Right atrium auricular region (tissue), 2 donors: ENCODE measurements around the gene CADPS. TPM values are rescaled to one million over a fixed set of nuclear protein-coding genes. Genes with fewer than 3 reads are reported as not detected.

ENCODE experiments used
- DNase-seq: peaks from one replicate; pipeline ENCODE4 v3.0.0-alpha.2; 2019; ENCODE audit warnings: low spot score
- H3K27ac ChIP-seq, 2 donors: fragments of 200-600 bp; sonication (generic); 1 replicate in 1 of 2; 2 replicates in 1 of 2; pipeline ENCODE4 v1.5.1; 2016 to 2019
- H3K27me3 ChIP-seq, 2 donors: fragments of 200-600 bp; sonication (generic); one replicate each; pipeline versions ENCODE4 v1.5.1 to v1.6.0; 2017 to 2019
- H3K36me3 ChIP-seq: fragments of 200-600 bp; sonication (generic); one replicate; pipeline ENCODE4 v1.5.1; 2016
- H3K4me1 ChIP-seq, 2 donors: fragments of 200-600 bp; sonication (generic); one replicate each; pipeline versions ENCODE4 v1.5.1 to v1.6.0; 2017 to 2019
- H3K4me3 ChIP-seq, 2 donors: fragments of 200-600 bp; sonication (generic); 1 replicate in 1 of 2; 2 replicates in 1 of 2; pipeline ENCODE4 v1.5.1; 2017 to 2019; ENCODE audit warnings: mild to moderate bottlenecking in 1 of 2, moderate library complexity in 1 of 2
- H3K9me3 ChIP-seq, 2 donors: fragments of 200-600 bp; sonication (generic); one replicate each; pipeline ENCODE4 v1.5.1; 2019
- total RNA-seq, 2 donors: library from RNA; depleted of rRNA; stranded (reverse); fragments of >200 nt; gene quantifications; one replicate each; pipeline ENCODE4 v1.1.0, GENCODE V29; 2016
- TF ChIP-seq, protein P1 (sequence below), 2 donors: fragments of 200-600 bp; sonication (generic); IDR thresholded peaks; one replicate each; pipeline ENCODE4 v1.5.1; 2019; ENCODE audit warnings: antibody characterized with exemption in 2 of 2

Gene CADPS
- total RNA-seq, 2 donors from 2014 or later, result 16.1 to 48.2 TPM

DNA sequence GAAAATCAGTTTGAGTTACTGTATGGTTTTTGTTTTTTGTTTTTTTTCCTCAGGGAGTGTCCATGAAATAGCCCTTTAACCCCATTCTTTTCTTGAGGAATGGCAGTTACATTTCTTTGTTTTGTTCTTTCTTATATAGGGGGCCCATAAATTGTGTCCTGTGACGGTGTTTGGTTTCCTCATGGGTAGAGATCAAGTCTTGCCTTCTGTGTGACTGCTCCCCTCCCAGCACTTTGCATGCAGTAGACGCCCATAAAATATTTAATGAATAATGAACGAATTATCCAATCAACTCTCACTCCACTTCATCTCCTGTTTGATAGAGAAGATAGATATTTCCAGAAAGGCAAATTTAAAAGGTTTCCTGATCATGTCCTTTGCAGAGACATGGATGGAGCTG lies 78.1 kb downstream of the CADPS start:
- no peaks in the 10 kb centered on the region for H3K27me3 ChIP-seq
- no peak overlapping the region for H3K4me3 ChIP-seq
- no peak for DNase-seq
- no peaks in the 10 kb centered on the region for H3K9me3 ChIP-seq
- H3K36me3 ChIP-seq, result no peaks in the 10 kb centered on the region
- no peaks in the 10 kb centered on the region for H3K4me1 ChIP-seq
- no peak overlapping the region for H3K27ac ChIP-seq
- TF ChIP-seq, protein P1, sequence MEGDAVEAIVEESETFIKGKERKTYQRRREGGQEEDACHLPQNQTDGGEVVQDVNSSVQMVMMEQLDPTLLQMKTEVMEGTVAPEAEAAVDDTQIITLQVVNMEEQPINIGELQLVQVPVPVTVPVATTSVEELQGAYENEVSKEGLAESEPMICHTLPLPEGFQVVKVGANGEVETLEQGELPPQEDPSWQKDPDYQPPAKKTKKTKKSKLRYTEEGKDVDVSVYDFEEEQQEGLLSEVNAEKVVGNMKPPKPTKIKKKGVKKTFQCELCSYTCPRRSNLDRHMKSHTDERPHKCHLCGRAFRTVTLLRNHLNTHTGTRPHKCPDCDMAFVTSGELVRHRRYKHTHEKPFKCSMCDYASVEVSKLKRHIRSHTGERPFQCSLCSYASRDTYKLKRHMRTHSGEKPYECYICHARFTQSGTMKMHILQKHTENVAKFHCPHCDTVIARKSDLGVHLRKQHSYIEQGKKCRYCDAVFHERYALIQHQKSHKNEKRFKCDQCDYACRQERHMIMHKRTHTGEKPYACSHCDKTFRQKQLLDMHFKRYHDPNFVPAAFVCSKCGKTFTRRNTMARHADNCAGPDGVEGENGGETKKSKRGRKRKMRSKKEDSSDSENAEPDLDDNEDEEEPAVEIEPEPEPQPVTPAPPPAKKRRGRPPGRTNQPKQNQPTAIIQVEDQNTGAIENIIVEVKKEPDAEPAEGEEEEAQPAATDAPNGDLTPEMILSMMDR (IDR thresholded peaks at IDR 0.05), result no peak

DNA sequence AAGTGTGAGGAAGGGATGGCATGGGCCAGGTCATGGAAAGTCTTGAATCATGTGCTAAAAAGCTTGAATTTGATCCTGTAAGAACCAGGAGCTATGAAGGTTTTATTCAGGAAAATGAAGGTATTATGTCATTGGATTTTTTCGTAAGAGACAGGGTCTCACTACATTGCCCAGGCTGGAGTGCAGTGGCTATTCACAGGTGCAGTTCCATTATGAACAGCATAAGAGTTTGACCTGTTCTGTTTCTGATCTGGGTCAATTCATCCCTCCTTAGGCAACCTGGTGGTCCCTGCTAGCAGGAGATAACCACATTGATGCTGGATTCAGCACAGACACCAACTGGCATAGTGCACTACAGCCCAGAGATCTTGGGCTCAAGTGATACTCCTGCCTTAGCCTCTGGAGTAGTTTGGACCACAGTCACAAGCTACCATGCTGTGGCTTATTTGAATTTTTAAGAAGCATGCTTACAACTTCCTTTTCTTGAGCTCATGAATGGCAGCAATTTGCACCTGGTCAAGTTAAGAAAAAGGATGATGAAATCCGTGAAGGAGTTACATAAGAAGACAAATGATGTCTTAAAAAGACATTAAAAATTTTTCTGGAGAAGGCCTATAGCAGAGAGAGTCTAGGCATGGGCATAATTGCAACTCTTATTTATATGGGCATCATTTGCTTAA lies 79.1 kb downstream of the CADPS start:
- TF ChIP-seq, protein P1 (IDR thresholded peaks at IDR 0.05), result no peak
- no peak overlapping the region for H3K27ac ChIP-seq
- no peak for DNase-seq
- H3K4me3 ChIP-seq, result no peak overlapping the region
- H3K36me3 ChIP-seq, result no peaks in the 10 kb centered on the region
- H3K27me3 ChIP-seq, result no peaks in the 10 kb centered on the region
- no peaks in the 10 kb centered on the region for H3K9me3 ChIP-seq
- no peaks in the 10 kb centered on the region for H3K4me1 ChIP-seq

DNA sequence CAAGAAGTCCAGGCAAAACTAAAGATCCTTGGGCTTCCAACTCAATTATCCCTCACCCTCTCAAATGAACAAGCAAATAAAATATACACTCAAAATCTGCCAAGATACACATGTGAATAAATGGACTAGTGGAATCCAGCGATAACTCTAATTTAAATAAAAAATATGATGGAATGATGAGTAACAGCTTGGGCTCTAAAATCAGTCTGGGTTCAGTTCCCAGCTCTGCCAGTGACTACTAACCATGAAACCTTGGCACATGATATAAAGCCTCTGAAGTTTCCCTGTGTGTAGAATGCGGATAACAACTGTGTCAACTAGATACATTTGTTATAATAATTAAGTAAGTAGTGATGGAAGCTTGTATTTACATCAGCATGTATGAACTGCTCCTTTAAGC lies 81.3 kb downstream of the CADPS start:
- no peak for DNase-seq
- Histone ChIP-seq H3K4me3 (no peak overlapping the region), H3K27me3 (no peaks in the 10 kb centered on the region), H3K27ac (no peak overlapping the region), H3K36me3 (no peaks in the 10 kb centered on the region), H3K9me3 (no peaks in the 10 kb centered on the region), H3K4me1 (no peaks in the 10 kb centered on the region)
- TF ChIP-seq, protein P1 (IDR thresholded peaks at IDR 0.05), result no peak

DNA sequence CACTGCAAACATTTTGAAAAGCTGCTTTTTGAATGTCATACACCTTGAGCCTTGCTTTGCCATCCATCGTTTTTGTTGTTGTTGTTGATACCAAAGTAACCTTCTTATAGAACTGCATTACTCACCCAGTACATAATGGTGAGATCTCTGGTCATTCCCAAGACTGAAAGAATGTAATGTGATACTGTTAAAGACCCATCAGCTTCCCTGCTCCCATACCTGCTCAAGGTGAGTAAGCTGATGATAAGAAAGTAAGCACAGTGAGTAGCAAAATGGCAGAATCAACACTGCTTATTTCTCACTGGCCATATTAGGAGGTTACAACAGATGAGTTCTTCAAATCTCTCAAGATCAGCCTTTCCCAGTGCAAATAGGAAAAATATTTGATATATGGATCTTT lies 89.8 kb downstream of the CADPS start:
- no peak for DNase-seq
- no peaks in the 10 kb centered on the region for H3K9me3 ChIP-seq
- H3K4me1 ChIP-seq, result no peaks in the 10 kb centered on the region
- H3K36me3 ChIP-seq, result no peaks in the 10 kb centered on the region
- H3K4me3 ChIP-seq, result no peak overlapping the region
- H3K27ac ChIP-seq, result no peak overlapping the region
- no peaks in the 10 kb centered on the region for H3K27me3 ChIP-seq
- TF ChIP-seq, protein P1 (IDR thresholded peaks at IDR 0.05), result no peak

DNA sequence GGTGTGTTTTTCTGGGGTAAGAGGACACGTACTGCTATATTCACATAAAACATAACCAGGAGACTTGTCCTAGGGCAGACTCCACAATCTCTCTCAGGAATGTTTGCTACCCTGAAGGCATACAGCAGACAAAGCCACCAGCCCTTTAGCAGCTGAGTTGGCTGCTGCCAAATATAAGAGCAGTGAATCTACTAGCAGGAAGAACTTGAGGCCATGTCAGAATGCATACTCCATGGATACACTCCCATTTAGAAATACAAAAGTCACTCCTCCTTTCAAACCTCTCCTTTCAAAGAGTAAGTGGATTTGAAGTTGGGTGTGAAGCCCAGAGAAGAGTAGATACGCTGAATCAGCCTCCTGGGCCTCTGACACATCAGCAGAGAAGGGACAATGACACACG lies 94.1 kb downstream of the CADPS start:
- no peak for DNase-seq
- Histone ChIP-seq H3K4me1 (no peaks in the 10 kb centered on the region), H3K36me3 (no peaks in the 10 kb centered on the region), H3K9me3 (no peaks in the 10 kb centered on the region), H3K27me3 (no peaks in the 10 kb centered on the region), H3K27ac (no peak overlapping the region), H3K4me3 (no peak overlapping the region)
- TF ChIP-seq, protein P1 (IDR thresholded peaks at IDR 0.05), result no peak

DNA sequence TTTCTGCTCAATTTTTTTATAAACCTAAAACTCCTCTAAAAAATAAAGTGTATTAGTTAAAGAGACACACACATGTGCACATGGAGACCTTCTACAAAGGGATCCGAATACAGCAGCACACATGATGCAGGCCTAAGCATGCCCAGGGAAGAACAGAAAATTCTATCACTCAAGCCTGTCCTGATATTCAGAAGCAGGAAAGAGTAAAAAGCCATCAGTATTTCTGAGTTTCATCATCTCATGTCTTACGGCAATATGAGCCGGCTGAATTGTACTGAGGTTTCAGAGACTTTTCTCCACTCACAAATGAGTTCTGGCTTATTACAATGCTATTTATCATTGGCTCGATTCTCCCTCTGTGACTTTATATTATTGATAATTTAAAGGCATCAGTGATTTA lies 97.5 kb downstream of the CADPS start:
- Histone ChIP-seq H3K27ac (no peak overlapping the region), H3K4me3 (no peak overlapping the region), H3K27me3 (no peaks in the 10 kb centered on the region), H3K9me3 (no peaks in the 10 kb centered on the region), H3K36me3 (no peaks in the 10 kb centered on the region), H3K4me1 (no peaks in the 10 kb centered on the region)
- TF ChIP-seq, protein P1 (IDR thresholded peaks at IDR 0.05), result no peak
- no peak for DNase-seq
